Testis (tissue), 3 donors: ENCODE data around the gene PDP2. TPM values are rescaled to one million over a fixed set of nuclear protein-coding genes. Genes with fewer than 3 reads are reported as not detected.

ENCODE experiments used
- DNase-seq: peaks from one replicate; pipeline ENCODE4 v3.0.0-alpha.2; 2019
- H3K27ac ChIP-seq, 2 donors: fragments of 200-600 bp; sonication (generic); one replicate each; pipeline ENCODE4 v1.5.1; 2019
- H3K27me3 ChIP-seq: fragments of 200-600 bp; sonication (generic); one replicate; pipeline ENCODE4 v1.5.1; 2019
- H3K36me3 ChIP-seq: fragments of 200-600 bp; sonication (generic); one replicate; pipeline ENCODE4 v1.5.1; 2017; ENCODE audit warnings: low read depth; ENCODE audit errors: missing control alignments
- H3K4me1 ChIP-seq: fragments of 200-600 bp; sonication (generic); one replicate; pipeline ENCODE4 v1.5.1; 2019
- H3K4me3 ChIP-seq, 2 donors: fragments of 200-600 bp; sonication (generic); one replicate each; pipeline ENCODE4 v1.5.1; 2017 to 2019
- H3K9me3 ChIP-seq: fragments of 200-600 bp; sonication (generic); one replicate; pipeline ENCODE4 v1.5.1; 2017
- CTCF ChIP-seq, 3 experiments: fragments of 450-650 bp in 2 of 3; fragments of 200-600 bp in 1 of 3; sonication (generic) in 1 of 3; IDR thresholded peaks; one replicate each; pipeline ENCODE4 v1.5.1; 2016 to 2019; ENCODE audit warnings: antibody characterized with exemption in 3 of 3, mild to moderate bottlenecking in 2 of 3, moderate library complexity in 1 of 3
- POLR2A ChIP-seq: fragments of 450-650 bp; IDR thresholded peaks from one replicate; pipeline ENCODE4 v1.6.1; 2017; ENCODE audit warnings: antibody characterized with exemption, mild to moderate bottlenecking, moderate library complexity
- WGBS, 2 donors: methylation state at CpG; one replicate each; pipeline ENCODE4 v1.1.5; 2018; 5-methylcytosine and 5-hydroxymethylcytosine counted together
- intact Hi-C: fragments of 100-400 bp; cut with DNase I; formaldehyde crosslinking; loops from one replicate; pipeline ENCODE4 v1.15.1; 2023; ENCODE audit warnings: low total_unique reads
- polyA plus RNA-seq: library from polyadenylated mRNA; stranded (reverse); fragments of 350-450 nt; fragmentation: Illumina TruSeq; extraction: RNeasy Lipid Tissue Mini Kit (QIAGEN cat#74804); gene quantifications from one replicate; pipeline ENCODE4 v1.2.3, GENCODE V29; 2014; ENCODE audit warnings: low read depth, low replicate concordance; ENCODE audit not compliant: insufficient read depth
- total RNA-seq, 2 donors: library from RNA; depleted of rRNA; stranded (reverse); fragments of >200 nt; gene quantifications; one replicate each; pipeline ENCODE4 v1.2.3, GENCODE V29; 2016

Gene PDP2
- total and polyA plus RNA-seq, 3 donors from 2014 or later = 14.0 to 23.9 (median 22.9) TPM

GRCh38 chr16:66857437-66857836 lies 22.9 kb upstream of the PDP2 start:
- no peaks in the 10 kb centered on the region for H3K27me3 ChIP-seq
- 78 to 82% methylated on average over 6 of the region's 6 CpGs for WGBS, 2 donors
- H3K36me3 ChIP-seq = no peaks in the 10 kb centered on the region
- DNase-seq = no peak
- TF ChIP-seq CTCF (IDR thresholded peaks at IDR 0.05) = no peak
- no peak for TF ChIP-seq POLR2A
- intact Hi-C loops = no loop called here
- no peak overlapping the region for H3K27ac ChIP-seq
- no peaks in the 10 kb centered on the region for H3K9me3 ChIP-seq
- no peak overlapping the region for H3K4me3 ChIP-seq
- H3K4me1 ChIP-seq = peaks cover 6% of the 10 kb centered on the region

GRCh38 chr16:66858740-66859396 lies 21.4 kb upstream of the PDP2 start:
- WGBS, 2 donors = 55 to 64% methylated on average over 4 of the region's 4 CpGs
- no peaks in the 10 kb centered on the region for H3K36me3 ChIP-seq
- H3K9me3 ChIP-seq = no peaks in the 10 kb centered on the region
- no peak for TF ChIP-seq POLR2A
- no peak for TF ChIP-seq CTCF (IDR thresholded peaks at IDR 0.05)
- intact Hi-C loops = no loop called here
- no peak for DNase-seq
- H3K27ac ChIP-seq = no peak overlapping the region
- peaks cover 6% of the 10 kb centered on the region for H3K4me1 ChIP-seq
- no peak overlapping the region for H3K4me3 ChIP-seq
- no peaks in the 10 kb centered on the region for H3K27me3 ChIP-seq

GRCh38 chr16:66859397-66860068 lies 20.8 kb upstream of the PDP2 start:
- no peaks in the 10 kb centered on the region for H3K9me3 ChIP-seq
- TF ChIP-seq POLR2A = no peak
- no peak for TF ChIP-seq CTCF (IDR thresholded peaks at IDR 0.05)
- 79 to 83% methylated on average over 3 of the region's 3 CpGs for WGBS, 2 donors
- no peak overlapping the region for H3K27ac ChIP-seq
- intact Hi-C loops = loop anchor here (10.0 kb wide), 1 partner anchor 135 kb away; no protein-coding TSS in a partner anchor
- H3K4me1 ChIP-seq = peaks cover 6% of the 10 kb centered on the region
- no peak overlapping the region for H3K4me3 ChIP-seq
- H3K27me3 ChIP-seq = no peaks in the 10 kb centered on the region
- H3K36me3 ChIP-seq = no peaks in the 10 kb centered on the region
- DNase-seq = no peak

GRCh38 chr16:66862023-66862520 lies 18.2 kb upstream of the PDP2 start:
- 95 to 96% methylated on average over 6 to 8 of the region's 8 CpGs for WGBS, 2 donors
- H3K36me3 ChIP-seq = no peaks in the 10 kb centered on the region
- H3K9me3 ChIP-seq = no peaks in the 10 kb centered on the region
- H3K27me3 ChIP-seq = no peaks in the 10 kb centered on the region
- H3K4me3 ChIP-seq = no peak overlapping the region
- TF ChIP-seq CTCF (IDR thresholded peaks at IDR 0.05) (no peak), POLR2A (no peak)
- DNase-seq = no peak
- intact Hi-C loops = loop anchor here (10.0 kb wide), 1 partner anchor 137 kb away; no protein-coding TSS in a partner anchor
- H3K4me1 ChIP-seq = peaks cover 6% of the 10 kb centered on the region
- H3K27ac ChIP-seq = no peak overlapping the region
